Endothelial cell of umbilical vein (primary cell): ENCODE data around the gene ST3GAL5. TPM values are rescaled to one million over a fixed set of nuclear protein-coding genes. Genes with fewer than 3 reads are reported as not detected.

Experiments
- BruUV-seq: library from RNA; stranded (reverse); fragments of 400-500 nt; replicated peaks from 2 replicates; lab custom pipeline; 2021; lab: Mats Ljungman, UMichigan
- CTCF ChIA-PET: fragments of 300-600, 350-600 bp; sonication (Branson Sonifier 250); formaldehyde crosslinking; loops from one replicate; lab custom pipeline; 2021; ENCODE audit warnings: antibody characterized with exemption, inconsistent platforms; lab: Charles Lee
- POLR2A ChIA-PET: fragments of 300-600, 350-600 bp; sonication (Branson Sonifier 250); formaldehyde crosslinking; loops from one replicate; lab custom pipeline; 2021; ENCODE audit warnings: antibody characterized with exemption, inconsistent platforms; lab: Charles Lee
- DNase-seq: peaks from one replicate; pipeline ENCODE4 v3.0.0-alpha.2; 2011; ENCODE audit warnings: low read depth, low spot score
- FAIRE-seq: peaks from 2 replicates; lab custom pipeline; 2011; peaks lifted over from hg19 to GRCh38; lab: Jason Lieb, UNC
- H2AFZ ChIP-seq: 2 replicates; pipeline ENCODE4 v1.6.0; 2012; ENCODE audit warnings: low read depth, low read length, control low read depth, inconsistent platforms
- H3K27ac ChIP-seq: 2 replicates; pipeline ENCODE4 v1.5.1; 2011; ENCODE audit warnings: low read depth, mild to moderate bottlenecking, control low read depth, low read length, moderate library complexity; ENCODE audit not compliant: insufficient read depth
- H3K27me3 ChIP-seq, 2 experiments: 2 replicates each; pipeline versions ENCODE4 v1.6.0 to v1.6.1; 2011; ENCODE audit warnings: low read length in 2 of 2, mixed read lengths in 1 of 2; ENCODE audit not compliant: control insufficient read depth in 2 of 2, insufficient read depth in 2 of 2
- H3K36me3 ChIP-seq, 2 experiments: 2 replicates in 1 of 2; 3 replicates in 1 of 2; pipeline ENCODE4 v1.5.1; 2011; ENCODE audit warnings: low read length in 2 of 2, mild to moderate bottlenecking in 1 of 2, moderate library complexity in 1 of 2; ENCODE audit not compliant: control insufficient read depth in 2 of 2, insufficient read depth in 2 of 2; ENCODE audit errors: extremely low read depth in 1 of 2
- H3K4me1 ChIP-seq: 3 replicates; pipeline ENCODE4 v1.5.1; 2011; ENCODE audit warnings: mild to moderate bottlenecking, low read length; ENCODE audit not compliant: control insufficient read depth, insufficient read depth; ENCODE audit errors: extremely low read depth
- H3K4me2 ChIP-seq: 2 replicates; pipeline ENCODE4 v1.6.1; 2011; ENCODE audit warnings: low read length, control low read depth, mixed read lengths; ENCODE audit not compliant: insufficient read depth
- H3K4me3 ChIP-seq, 3 experiments: fragments of 200-600 bp in 1 of 3; sonication (generic), shearing (Covaris generic) in 1 of 3; replicated peaks in 1 of 3; 2 replicates each; pipeline ENCODE4 v1.5.1; 2011 to 2016; ENCODE audit warnings: control low read depth in 3 of 3, low read length in 3 of 3, mild to moderate bottlenecking in 2 of 3, inconsistent platforms in 1 of 3, low read depth in 1 of 3, moderate library complexity in 1 of 3; ENCODE audit not compliant: insufficient read depth in 1 of 3
- H3K79me2 ChIP-seq: 2 replicates; pipeline ENCODE4 v1.6.0; 2012; ENCODE audit warnings: low read length, inconsistent platforms; ENCODE audit not compliant: control insufficient read depth, insufficient read depth
- H3K9ac ChIP-seq: replicated peaks from 2 replicates; pipeline ENCODE3; 2011; ENCODE audit warnings: low read length, control low read depth; ENCODE audit not compliant: insufficient read depth; ENCODE audit errors: extremely low read depth
- H3K9me1 ChIP-seq: replicated peaks from 3 replicates; pipeline ENCODE4 v1.6.0; 2011; ENCODE audit warnings: mild to moderate bottlenecking, low read length; ENCODE audit not compliant: control insufficient read depth, insufficient read depth; ENCODE audit errors: extremely low read depth
- H3K9me3 ChIP-seq: replicated peaks from 2 replicates; pipeline ENCODE4 v1.5.1; 2012; ENCODE audit warnings: low read length, inconsistent platforms; ENCODE audit not compliant: control insufficient read depth, insufficient read depth
- H4K20me1 ChIP-seq: replicated peaks from 2 replicates; pipeline ENCODE3; 2011; ENCODE audit warnings: mild to moderate bottlenecking, low read length; ENCODE audit not compliant: control insufficient read depth, insufficient read depth; ENCODE audit errors: extremely low read depth
- EZH2 ChIP-seq: IDR thresholded peaks from 2 replicates; pipeline ENCODE4 v1.6.1; 2012; ENCODE audit warnings: borderline replicate concordance, low read depth, mild to moderate bottlenecking, moderate library complexity, low read length, inconsistent platforms; ENCODE audit not compliant: severe bottlenecking
- FOS ChIP-seq: IDR thresholded peaks from 2 replicates; pipeline ENCODE4 v1.6.1; 2011; ENCODE audit warnings: mild to moderate bottlenecking, low read length, moderate library complexity, borderline replicate concordance; ENCODE audit not compliant: insufficient read depth
- GATA2 ChIP-seq: IDR thresholded peaks from 2 replicates; pipeline ENCODE4 v1.7.0; 2011; ENCODE audit warnings: low read depth, mild to moderate bottlenecking, moderate library complexity, mixed read lengths, low read length; ENCODE audit not compliant: insufficient read length, insufficient read depth
- JUN ChIP-seq: IDR thresholded peaks from 2 replicates; pipeline ENCODE4 v1.6.1; 2011; ENCODE audit warnings: borderline replicate concordance, low read depth; ENCODE audit not compliant: insufficient read length, insufficient read depth
- MYC ChIP-seq: IDR thresholded peaks from one replicate; pipeline ENCODE4 v1.6.1; 2011; ENCODE audit warnings: mild to moderate bottlenecking, low read depth, low read length
- POLR2A ChIP-seq: IDR thresholded peaks from 2 replicates; pipeline ENCODE4 v1.6.1; 2012; ENCODE audit warnings: low read depth, mild to moderate bottlenecking, control low read depth, low read length
- POLR2AphosphoS5 ChIP-seq: IDR thresholded peaks from 2 replicates; pipeline ENCODE4 v1.6.1; 2012; ENCODE audit warnings: low read depth, mild to moderate bottlenecking, control low read depth, low read length, moderate library complexity; ENCODE audit not compliant: insufficient read depth
- dilution Hi-C: fragments of 300-500 bp; cut with MboI; formaldehyde crosslinking; loops from one replicate; pipeline ENCODE4 v1.15.0; 2019; ENCODE audit warnings: low sequenced_read_pairs; ENCODE audit not compliant: extremely low pct_ligation_motif_present
- intact Hi-C: fragments of 100-400 bp; cut with micrococcal nuclease; formaldehyde crosslinking; loops from one replicate; pipeline ENCODE4 v1.10.0; 2022
- polyA plus RNA-seq, 4 experiments: library from polyadenylated mRNA; depleted of rRNA in 3 of 4; stranded (reverse) in 3 of 4; unstranded in 1 of 4; fragments of >200 nt; gene quantifications; 2 replicates each; pipeline versions ENCODE4 v1.2.1 to v1.2.3, GENCODE V29; 2011 to 2012; ENCODE audit warnings: missing spikeins in 1 of 4
- total RNA-seq: library from RNA; stranded (reverse); gene quantifications from 2 replicates; pipeline ENCODE4 v1.2.3, GENCODE V29; 2021
- TF ChIP-seq, protein P1 (sequence below): IDR thresholded peaks from 2 replicates; pipeline ENCODE4 v1.6.1; 2011; ENCODE audit not compliant: insufficient read depth, insufficient read length
- TF ChIP-seq, protein P2 (sequence below), 2 donors: IDR thresholded peaks; 1 replicate in 1 of 2; 2 replicates in 1 of 2; pipeline ENCODE4 v1.5.1; 2011; ENCODE audit warnings: low read length in 2 of 2, mild to moderate bottlenecking in 2 of 2, moderate library complexity in 2 of 2, control low read depth in 1 of 2, inconsistent platforms in 1 of 2, low read depth in 1 of 2; ENCODE audit not compliant: insufficient read depth in 1 of 2; ENCODE audit errors: extremely low read depth in 1 of 2

ST3GAL5 gene
- total and polyA plus RNA-seq, 2 donors (not counting 3 experiments of a cell fraction or from before 2014, with no cell fraction given) = 9.5 to 16.0 TPM

DNA sequence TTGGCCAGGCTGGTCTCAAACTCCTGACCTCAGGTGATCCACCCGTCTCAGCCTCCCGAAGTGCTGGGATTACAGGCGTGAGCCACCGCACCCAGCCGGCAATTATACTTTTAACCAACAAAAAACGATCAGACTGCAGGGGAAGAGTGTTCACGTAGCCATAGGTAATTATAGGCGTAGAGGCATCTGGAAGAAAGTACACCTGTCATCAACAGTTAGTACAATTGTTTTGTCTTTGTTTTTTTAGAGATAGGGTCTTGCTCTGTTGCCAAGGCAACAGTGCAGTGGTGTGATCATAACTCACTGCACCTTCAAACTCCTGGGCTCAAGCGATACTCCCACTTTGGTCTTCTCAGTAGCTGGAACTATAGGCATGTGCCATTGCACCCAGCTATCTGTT lies 20.0 kb downstream of the ST3GAL5 start:
- H3K4me1 ChIP-seq = no peaks in the 10 kb centered on the region
- H3K9ac ChIP-seq = no peak overlapping the region
- DNase-seq (no peak), FAIRE-seq (no peak)
- POLR2A ChIA-PET = no interaction called here
- no peaks in the 10 kb centered on the region for H3K36me3 ChIP-seq
- no peaks in the 10 kb centered on the region for H4K20me1 ChIP-seq
- no peak overlapping the region for H2AFZ ChIP-seq
- TF ChIP-seq EZH2 (no peak), POLR2AphosphoS5 (no peak), MYC (no peak), POLR2A (no peak), GATA2 (no peak), FOS (no peak), JUN (no peak)
- TF ChIP-seq, protein P1, sequence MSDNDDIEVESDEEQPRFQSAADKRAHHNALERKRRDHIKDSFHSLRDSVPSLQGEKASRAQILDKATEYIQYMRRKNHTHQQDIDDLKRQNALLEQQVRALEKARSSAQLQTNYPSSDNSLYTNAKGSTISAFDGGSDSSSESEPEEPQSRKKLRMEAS = no peak
- TF ChIP-seq, protein P2, sequence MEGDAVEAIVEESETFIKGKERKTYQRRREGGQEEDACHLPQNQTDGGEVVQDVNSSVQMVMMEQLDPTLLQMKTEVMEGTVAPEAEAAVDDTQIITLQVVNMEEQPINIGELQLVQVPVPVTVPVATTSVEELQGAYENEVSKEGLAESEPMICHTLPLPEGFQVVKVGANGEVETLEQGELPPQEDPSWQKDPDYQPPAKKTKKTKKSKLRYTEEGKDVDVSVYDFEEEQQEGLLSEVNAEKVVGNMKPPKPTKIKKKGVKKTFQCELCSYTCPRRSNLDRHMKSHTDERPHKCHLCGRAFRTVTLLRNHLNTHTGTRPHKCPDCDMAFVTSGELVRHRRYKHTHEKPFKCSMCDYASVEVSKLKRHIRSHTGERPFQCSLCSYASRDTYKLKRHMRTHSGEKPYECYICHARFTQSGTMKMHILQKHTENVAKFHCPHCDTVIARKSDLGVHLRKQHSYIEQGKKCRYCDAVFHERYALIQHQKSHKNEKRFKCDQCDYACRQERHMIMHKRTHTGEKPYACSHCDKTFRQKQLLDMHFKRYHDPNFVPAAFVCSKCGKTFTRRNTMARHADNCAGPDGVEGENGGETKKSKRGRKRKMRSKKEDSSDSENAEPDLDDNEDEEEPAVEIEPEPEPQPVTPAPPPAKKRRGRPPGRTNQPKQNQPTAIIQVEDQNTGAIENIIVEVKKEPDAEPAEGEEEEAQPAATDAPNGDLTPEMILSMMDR (IDR thresholded peaks at IDR 0.05; ENCODE audit: extremely low read depth in 1 of 2, insufficient read depth in 1 of 2, low read depth in 1 of 2, low read length in 2 of 2) = no peak
- H3K27ac ChIP-seq = no peak overlapping the region
- dilution Hi-C loops = no loop called here
- H3K4me3 ChIP-seq = no peak overlapping the region
- no peaks in the 10 kb centered on the region for H3K9me3 ChIP-seq
- H3K79me2 ChIP-seq = no peaks in the 10 kb centered on the region
- H3K4me2 ChIP-seq = no peak overlapping the region
- H3K27me3 ChIP-seq = no peaks in the 10 kb centered on the region
- intact Hi-C loops = no loop called here
- CTCF ChIA-PET = no interaction called here
- BruUV-seq = no TSS peak
- H3K9me1 ChIP-seq = no peaks in the 10 kb centered on the region
